Fibroblast of skin of back (primary cell): ENCODE results near the gene MAGEB4. TPM values are rescaled to one million over a fixed set of nuclear protein-coding genes. Genes with fewer than 3 reads are reported as not detected.
"Not testable (repeated sequence)": the region's sequence is repeated elsewhere in the genome, so short reads cannot be mapped to it uniquely, and the experiment has no call there.

Experiments
- DNase-seq: peaks from one replicate; pipeline ENCODE4 v3.0.0-alpha.2; 2013
- polyA plus RNA-seq, 2 experiments: library from polyadenylated mRNA; unstranded; fragments of 120-200 nt; gene quantifications; one replicate each; pipeline ENCODE4 v1.2.1, GENCODE V29; 2013; ENCODE audit not compliant: insufficient read length in 2 of 2

The MAGEB4 gene
- not detected for polyA plus RNA-seq (2013, experiment 1 of 2; ENCODE audit: insufficient read length)
- polyA plus RNA-seq (2013, experiment 2 of 2; ENCODE audit: insufficient read length), result not detected

DNA sequence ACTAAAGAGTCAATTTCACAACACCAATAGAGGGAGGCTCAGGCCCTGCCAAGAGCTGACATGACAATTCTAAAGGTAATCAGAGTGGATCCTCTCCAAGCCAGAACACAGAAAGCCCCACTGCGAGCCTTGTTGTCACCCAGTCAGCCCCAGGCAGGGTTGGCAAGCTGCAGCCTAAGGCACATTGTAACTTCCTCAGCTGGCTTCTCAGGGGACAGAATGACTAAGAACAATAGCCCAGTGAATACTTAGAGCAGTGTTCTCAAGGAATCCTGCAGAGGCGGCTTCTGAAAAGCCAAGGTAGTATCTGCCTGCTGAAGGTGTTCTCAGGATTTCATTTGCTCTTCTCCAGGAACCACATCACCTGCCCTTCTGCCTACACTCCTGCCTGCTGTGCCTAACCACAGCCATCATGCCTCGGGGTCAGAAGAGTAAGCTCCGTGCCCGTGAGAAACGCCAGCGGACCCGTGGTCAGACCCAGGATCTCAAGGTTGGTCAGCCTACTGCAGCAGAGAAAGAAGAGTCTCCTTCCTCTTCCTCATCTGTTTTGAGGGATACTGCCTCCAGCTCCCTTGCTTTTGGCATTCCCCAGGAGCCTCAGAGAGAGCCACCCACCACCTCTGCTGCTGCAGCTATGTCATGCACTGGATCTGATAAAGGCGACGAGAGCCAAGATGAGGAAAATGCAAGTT, at the start of gene MAGEB4:
Gene MAGEB4 (plus strand): TSS at position 277 of the 692 bp plus-strand sequence. CDS start 136 bp downstream, at position 413.
- no peak for DNase-seq

DNA sequence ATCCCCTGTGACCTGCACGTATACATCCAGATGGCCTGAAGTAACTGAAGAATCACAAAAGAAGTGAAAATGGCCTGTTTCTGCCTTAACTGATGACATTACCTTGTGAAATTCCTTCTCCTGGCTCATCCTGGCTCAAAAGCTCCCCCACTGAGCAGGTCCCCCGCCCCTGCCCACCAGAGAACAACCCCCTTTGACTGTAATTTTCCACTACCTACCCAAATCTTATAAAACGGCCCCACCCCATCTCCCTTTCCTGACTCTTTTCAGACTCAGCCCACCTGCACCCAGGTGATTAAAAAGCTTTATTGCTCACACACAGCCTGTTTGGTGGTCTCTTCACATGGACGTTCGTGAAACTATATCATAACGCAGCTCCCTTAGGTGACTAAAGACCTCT, 47.9 kb upstream of the MAGEB4 start:
- DNase-seq, result not testable (repeated sequence)

DNA sequence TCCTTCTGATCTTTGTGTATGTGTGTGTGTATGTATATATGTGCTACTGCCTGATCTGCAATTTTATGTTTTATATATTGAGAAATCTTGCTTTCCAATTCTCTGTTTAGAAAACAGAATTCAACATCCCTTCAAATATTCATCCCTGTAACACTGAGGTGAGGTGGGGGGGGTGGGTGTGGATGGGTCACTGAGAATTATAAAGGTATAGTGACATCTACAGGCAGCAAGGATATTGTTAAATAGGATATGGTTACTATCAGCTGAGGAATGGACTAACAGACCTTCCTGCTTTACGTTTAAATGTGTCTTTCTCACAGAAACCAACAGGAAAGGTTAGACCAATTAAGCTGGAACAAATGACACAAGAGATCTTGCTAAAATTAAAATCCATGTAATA, 45.5 kb upstream of the MAGEB4 start:
- DNase-seq, result peak; percentile 12

DNA sequence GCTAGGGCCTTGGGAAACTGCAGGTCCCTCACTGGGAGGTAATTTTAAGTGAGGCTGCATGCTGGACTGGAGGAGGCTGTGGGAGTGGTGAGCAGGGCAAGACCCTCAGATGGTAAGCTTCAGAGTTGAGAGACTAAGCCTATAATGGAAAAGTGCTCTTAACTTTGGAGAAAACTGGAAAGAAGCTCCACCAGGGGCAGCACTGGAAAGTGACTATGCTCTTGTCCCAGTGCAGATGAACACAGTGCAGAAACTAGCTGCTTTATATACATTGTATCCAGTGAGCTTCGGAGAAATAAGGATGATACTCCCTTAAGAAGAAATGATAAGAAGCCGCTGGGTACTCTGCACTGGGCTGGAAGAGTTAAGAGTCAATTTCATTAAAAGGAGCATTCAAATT, 29.6 kb upstream of the MAGEB4 start:
- no peak for DNase-seq

DNA sequence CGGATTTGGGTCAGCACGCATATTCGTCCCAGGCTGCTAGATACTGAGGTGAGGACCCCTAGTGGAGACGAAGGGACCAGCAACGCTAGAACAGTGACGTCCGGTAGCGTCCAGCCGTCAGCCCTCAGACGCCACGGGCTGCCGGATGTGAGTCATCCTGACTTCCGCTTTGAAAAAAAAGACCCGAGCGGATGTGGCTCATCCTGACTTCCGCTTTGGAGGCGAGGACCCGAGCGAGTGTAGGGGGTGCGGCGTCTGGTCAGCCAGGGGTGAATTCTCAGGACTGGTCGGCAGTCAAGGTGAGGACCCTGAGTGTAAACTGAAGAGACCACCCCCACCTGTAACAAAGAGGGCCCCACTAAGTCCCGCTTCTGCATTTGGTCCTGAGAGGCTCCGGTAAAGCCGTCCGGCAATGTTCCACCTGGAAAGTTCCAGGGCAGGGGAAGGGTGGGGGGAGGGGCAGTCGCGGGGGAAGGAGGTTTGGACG, 26.4 kb upstream of the MAGEB4 start, which contains the start of gene MAGEB2:
Gene MAGEB2 (plus strand): TSS at position 207 of the 487 bp plus-strand sequence. CDS start 3,018 bp downstream, outside the sequence.
- no peak for DNase-seq

- DNase-seq, result no peak
These were observed 24.3 kb upstream of the MAGEB4 start for GRCh38 chrX:30217465-30217864.

DNA sequence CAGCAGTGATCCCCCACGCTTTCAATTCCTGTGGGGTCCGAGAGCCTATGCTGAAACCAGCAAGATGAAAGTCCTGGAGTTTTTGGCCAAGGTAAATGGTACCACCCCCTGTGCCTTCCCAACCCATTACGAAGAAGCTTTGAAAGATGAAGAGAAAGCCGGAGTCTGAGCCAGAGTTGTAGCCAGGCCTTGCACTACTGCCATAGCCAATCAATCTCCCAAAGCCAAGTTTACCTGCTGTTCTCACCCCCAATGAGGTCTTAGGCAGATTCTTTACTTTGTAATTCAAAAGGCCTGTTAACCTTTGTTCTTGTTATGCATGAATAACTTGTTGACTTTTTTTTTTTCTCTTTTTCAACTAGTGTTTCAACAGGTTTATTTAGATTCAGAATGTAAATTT, 22.4 kb upstream of the MAGEB4 start:
- no peak for DNase-seq

GRCh38 chrX:30220661-30221060, 21.1 kb upstream of the MAGEB4 start:
- no peak for DNase-seq

DNA sequence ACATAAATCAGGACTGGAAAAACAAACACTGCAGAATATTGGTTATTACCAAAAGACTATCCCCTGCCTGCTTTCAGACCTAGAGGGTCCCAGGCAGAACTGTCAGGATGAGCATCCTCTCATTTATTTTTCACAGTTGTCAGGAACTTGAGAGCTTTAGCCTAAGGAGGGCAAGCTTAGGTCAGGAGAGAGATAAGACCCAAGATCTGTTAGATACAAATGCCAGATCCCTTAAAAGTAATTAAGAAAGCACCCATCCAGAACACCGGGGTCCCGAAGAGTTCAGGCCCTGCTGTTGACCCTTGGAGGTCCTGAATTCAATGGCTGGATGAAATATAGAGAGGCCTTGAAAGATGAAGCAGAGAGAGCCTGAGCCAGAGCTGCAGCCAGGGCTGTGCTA, 17.3 kb upstream of the MAGEB4 start:
- DNase-seq, result no peak

DNA sequence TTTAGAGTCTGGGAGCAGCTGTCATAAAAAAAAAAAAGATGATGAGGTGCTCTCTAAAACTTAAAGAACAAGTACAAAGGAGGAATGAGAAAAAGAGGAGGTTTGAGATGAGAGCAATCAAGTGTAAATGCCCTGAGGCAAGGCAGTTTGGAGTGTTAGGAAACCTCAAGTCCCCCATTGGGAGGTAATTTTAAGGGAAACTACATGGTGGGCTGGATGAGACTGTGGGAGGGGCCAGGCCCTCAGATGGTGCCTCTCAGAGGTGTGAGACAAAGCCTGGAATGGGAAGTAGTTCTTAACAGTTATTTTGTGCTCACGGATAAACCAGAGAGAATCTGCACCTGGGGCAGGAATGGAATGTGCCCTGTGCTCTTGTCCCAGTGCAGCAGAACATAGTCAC, 13.3 kb upstream of the MAGEB4 start:
- no peak for DNase-seq

DNA sequence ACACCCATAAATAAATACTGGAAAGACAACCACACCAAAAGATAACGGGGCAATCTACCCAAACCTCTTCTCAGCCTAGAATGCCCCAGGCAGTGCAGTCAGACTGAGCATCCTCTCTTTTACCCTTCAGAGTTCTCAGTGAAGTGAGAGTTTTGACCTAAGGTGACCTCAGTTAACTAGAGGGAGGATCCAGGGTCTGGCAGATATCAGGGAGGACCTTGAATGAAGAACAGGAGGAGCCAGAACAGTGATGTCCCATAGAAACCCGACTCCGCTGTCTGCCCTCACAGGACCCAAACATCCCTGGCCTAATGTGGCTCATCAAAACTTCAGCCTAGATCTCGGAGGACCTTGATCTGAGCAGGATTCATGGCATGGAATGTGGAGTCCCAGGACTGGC, 11.4 kb upstream of the MAGEB4 start, which contains the start of gene MAGEB3:
Gene MAGEB3 (plus strand): TSS at position 263 of the 400 bp plus-strand sequence. CDS start 5,268 bp downstream, outside the sequence.
- DNase-seq, result no peak

DNA sequence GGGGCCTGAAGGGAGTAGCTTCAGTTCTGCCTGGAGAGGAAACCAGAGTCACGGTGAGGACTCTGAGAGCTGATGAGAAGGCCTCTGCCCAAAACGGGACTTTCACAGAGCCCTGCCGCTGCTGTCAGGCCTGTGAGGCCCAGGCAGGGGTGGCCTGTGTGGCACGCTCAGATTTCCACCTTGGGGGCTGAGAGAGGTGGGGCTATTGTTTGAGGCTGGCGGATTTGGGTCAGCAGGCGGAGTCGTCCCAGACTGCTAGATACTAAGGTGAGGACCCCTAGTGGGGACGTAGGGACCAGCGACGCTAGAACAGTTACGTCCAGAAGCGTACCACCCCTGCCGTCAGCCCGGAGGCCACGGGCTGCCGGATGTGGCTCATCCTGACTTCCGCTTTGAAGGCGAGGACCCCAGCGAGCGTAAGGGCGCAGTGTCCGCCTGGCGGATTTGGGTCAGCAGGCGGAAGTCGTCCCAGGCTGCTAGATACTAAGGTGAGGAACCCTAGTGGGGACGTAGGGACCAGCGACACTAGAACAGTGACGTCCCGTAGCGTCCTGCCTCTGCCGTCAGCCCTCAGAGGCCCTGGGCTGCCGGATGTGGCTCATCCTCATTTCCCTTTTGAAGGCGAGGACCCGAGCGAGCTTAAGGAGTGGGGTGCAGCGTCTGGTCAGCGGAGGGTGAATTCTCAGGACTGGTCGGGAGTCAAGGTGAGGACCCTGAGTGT, 5.1 kb downstream of the MAGEB4 start, which contains the start of gene MAGEB1:
Gene MAGEB1 (plus strand): TSS at position 378 of the 721 bp plus-strand sequence. CDS start 3,348 bp downstream, outside the sequence.
- no peak for DNase-seq

DNA sequence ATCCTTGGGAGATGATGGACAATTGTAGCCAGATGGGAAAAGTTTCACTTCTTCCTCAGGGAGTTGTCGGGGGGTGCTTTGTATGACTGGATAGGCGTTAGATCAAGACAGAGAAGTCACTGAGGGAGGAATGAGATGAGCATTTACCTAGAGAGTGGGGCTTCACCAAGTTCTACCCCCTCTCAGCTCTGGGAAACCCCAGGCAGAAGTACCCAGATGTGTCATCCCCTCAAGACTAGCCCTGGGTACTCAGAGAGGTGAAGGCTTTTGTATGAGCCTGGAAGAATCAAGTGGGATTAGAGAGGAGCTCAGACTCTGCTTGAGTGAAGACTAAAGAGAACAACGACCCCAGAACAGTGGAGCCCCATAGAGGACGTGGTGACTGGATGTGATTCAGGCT, 7.1 kb downstream of the MAGEB4 start:
- DNase-seq, result no peak

GRCh38 chrX:30253257-30253656, 11.5 kb downstream of the MAGEB4 start:
- DNase-seq, result no peak

DNA sequence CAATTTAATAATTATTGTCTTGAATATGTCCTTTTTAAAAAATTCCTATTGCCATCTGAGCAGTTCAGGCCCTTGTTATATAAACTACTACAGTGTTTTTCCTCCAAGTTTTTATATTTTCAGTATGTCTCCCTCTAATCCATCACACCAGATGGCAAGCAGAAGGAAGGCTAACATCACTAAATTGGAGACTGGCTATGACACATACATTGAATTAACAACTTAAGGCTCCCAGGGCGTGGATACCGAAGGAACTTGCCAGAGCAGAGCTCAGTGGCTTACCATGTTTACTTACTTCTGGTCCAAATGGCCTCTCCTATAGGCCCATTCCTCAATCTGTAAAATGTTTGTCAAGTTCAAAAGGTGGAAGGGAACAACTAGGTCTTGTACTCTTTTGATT, 18.1 kb downstream of the MAGEB4 start:
- no peak for DNase-seq

- no peak for DNase-seq
These were observed 19.2 kb downstream of the MAGEB4 start for GRCh38 chrX:30261012-30261411.

DNA sequence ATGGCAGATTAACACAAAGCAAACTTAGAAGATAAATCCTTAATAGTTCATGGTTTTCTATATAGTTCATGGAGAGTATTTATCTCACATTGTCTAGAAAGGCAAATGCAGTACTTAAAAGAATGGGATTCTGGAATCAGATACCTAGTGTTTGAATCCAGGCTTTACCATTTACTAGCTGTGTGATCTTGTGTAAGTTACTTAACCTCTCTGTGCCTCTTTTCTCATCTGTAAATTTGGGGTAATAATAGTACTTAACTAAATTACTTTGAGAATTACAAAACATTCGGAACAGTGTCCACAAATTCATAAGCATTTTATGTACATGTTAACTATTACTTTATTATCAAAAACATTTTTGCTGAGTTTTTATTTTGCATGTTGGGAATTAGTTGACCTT, 21.0 kb downstream of the MAGEB4 start:
- DNase-seq, result no peak

DNA sequence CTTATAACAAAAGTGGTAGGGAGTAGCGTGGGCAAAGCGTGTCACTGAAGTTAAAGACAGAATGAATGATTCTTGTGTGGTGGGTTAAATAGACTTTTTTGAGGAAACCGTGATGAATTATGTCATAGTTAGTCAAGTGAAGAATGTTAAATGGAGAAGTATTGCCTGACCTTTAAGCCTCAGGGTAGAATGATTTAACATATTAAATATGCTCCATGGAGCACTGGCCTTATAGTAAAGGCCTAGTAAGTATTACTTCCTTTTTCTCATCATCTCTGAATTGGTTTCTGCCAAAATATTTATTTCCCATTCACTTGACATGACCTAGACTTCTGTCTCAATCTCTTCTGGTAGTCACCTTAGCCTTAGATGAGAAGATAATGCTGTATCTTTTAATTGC, 28.8 kb downstream of the MAGEB4 start:
- DNase-seq, result no peak

GRCh38 chrX:30275498-30275897, 33.7 kb downstream of the MAGEB4 start:
- no peak for DNase-seq

DNA sequence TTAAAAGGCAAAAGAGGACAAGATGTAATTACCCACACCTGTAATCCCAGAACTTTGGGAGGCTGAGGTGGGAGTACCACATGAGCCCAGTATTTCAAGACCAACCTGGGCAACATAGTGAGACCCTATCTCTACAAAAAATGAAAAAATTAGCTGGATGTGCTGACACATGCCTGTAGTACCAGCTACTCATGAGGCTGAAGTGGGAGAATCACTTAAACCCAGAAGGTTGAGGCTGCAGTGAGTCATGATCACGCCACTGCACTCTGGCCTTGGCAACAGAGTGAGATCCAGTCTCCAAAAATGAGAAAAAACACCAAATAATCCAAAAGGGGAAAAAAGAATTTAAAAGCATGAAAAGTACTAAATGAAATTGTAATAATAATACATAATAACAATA, 36.6 kb downstream of the MAGEB4 start:
- no peak for DNase-seq

GRCh38 chrX:30280428-30280827, 38.6 kb downstream of the MAGEB4 start:
- DNase-seq, result no peak

GRCh38 chrX:30282527-30282926, 40.7 kb downstream of the MAGEB4 start:
- peak; percentile 11 for DNase-seq

- peak; percentile 92 for DNase-seq
These were observed 41.8 kb downstream of the MAGEB4 start for GRCh38 chrX:30283456-30284200.
